Vagina (tissue), 2 donors: ENCODE data around the gene SLC36A3.

Source experiments
- POLR2A ChIP-seq, 2 donors: fragments of 450-650 bp; IDR thresholded peaks; one replicate each; pipeline ENCODE4 v1.6.1; 2017; ENCODE audit warnings: antibody characterized with exemption in 2 of 2, mild to moderate bottlenecking in 2 of 2, moderate library complexity in 2 of 2
- TF ChIP-seq, protein P1 (sequence below), 3 experiments: fragments of 450-650 bp in 2 of 3; fragments of 200-600 bp in 1 of 3; sonication (generic) in 1 of 3; IDR thresholded peaks; one replicate each; pipeline ENCODE4 v1.5.1; 2017 to 2019; ENCODE audit warnings: antibody characterized with exemption in 3 of 3, mild to moderate bottlenecking in 2 of 3, moderate library complexity in 2 of 3

DNA sequence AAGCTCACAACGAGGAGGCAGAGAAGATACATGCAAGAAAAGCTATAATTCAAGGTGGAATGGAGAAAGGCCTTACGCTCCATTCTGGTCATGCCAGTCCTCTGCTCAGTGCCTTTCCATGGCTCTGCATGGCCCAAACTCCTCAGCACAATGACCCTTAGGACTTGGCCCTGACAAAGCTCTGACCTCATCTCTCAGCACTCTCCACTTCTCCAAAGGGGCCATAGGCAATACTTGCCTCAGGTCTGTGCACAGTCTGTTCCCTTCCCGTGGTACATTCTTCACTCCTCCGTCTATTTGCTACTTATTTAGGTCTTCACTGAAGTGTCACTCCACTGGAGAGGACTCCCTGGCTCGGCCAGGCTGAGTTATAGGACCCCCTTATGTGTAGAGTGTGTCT, 24.7 kb downstream of the SLC36A3 start:
- TF ChIP-seq, protein P1, sequence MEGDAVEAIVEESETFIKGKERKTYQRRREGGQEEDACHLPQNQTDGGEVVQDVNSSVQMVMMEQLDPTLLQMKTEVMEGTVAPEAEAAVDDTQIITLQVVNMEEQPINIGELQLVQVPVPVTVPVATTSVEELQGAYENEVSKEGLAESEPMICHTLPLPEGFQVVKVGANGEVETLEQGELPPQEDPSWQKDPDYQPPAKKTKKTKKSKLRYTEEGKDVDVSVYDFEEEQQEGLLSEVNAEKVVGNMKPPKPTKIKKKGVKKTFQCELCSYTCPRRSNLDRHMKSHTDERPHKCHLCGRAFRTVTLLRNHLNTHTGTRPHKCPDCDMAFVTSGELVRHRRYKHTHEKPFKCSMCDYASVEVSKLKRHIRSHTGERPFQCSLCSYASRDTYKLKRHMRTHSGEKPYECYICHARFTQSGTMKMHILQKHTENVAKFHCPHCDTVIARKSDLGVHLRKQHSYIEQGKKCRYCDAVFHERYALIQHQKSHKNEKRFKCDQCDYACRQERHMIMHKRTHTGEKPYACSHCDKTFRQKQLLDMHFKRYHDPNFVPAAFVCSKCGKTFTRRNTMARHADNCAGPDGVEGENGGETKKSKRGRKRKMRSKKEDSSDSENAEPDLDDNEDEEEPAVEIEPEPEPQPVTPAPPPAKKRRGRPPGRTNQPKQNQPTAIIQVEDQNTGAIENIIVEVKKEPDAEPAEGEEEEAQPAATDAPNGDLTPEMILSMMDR (IDR thresholded peaks at IDR 0.05) = no peak
- no peak for TF ChIP-seq POLR2A (IDR thresholded peaks at IDR 0.05)
